Nucleus accumbens (tissue), 56 donors: ENCODE measurements around the gene PDGFA.
"Not testable (repeated sequence)": the region's sequence is repeated elsewhere in the genome, so short reads cannot be mapped to it uniquely, and the experiment has no call there.

Source experiments
- DNase-seq, 56 donors: peaks; one replicate each; lab custom pipeline; 2025; lab: John Stamatoyannopoulos, UW

PDGFA gene

DNA sequence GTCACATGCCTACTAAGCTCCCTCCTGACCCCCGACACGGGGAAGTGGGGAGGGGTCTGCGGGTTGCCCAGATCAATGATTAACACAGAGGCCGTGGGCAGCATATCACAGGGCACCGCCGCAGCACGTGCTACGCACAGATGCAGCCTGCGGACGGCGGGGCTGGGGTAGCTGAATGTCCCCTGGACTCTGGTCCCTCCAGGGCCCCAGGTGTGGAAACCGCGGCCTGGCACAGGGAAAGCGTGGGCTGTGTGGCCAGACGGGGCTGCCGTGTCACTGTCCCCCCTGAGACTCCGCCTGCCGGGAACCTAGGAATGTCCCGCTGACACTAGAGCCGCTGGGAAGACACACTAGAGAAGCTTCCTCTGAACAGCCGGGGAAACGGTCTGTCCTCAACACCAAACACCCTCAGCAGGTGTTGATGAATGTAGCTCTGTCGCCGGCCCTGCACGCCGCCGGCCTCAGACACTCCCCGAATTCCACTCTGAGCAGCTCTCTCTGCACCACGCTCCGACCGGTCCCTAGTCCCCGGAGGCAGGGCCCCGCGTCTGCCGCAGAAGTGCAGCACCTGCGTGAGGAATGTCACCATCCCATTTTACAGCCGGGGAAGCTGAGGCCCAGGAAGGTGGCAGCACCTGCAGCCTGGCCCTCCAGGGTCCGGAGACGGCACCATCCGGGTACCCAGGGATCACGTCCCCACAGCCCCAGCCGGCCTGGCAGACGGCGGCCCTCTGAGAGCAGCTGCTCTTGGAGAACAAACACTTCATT is 33.4 kb upstream of the PDGFA start:
- no peak for DNase-seq

DNA sequence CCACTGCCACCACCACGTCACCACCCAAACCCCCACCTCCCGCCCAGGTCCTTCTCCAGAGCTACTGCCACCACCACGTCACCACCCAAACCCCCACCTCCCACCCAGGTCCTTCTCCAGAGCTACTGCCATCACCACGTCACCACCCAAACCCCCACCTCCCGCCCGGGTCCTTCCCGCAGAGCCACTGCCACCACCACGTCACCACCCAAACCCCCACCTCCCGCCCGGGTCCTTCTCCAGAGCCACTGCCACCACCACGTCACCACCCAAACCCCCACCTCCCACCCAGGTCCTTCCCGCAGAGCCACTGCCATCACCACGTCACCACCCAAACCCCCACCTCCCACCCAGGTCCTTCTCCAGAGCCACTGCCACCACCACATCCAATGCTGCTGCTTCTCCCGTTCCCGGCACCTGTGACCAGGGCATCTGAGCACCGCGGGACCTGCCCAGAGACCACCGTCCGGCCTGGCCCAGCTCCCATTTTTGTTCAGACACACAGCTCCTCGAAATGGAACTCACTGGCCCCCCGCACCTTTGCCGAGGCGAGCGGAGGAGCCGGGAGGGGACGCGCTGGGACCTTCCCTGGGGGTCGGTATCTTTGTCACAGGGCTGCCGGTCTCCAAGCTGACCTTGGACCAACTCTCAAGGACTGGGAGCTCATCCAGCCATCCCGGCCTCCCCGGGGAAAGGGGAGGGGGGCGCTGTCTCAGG is 32.7 kb upstream of the PDGFA start:
- not testable (repeated sequence) for DNase-seq

DNA sequence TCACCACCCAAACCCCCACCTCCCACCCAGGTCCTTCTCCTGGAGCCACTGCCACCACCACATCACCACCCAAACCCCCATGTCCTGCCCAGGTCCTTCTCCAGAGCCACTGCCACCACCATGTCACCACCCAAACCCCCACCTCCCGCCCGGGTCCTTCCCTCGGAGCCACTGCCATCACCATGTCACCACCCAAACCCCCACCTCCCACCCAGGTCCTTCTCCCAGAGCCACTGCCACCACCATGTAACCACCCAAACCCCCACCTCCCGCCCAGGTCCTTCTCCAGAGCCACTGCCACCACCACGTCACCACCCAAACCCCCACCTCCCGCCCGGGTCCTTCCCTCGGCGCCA is 31.9 kb upstream of the PDGFA start:
- not testable (repeated sequence) for DNase-seq

DNA sequence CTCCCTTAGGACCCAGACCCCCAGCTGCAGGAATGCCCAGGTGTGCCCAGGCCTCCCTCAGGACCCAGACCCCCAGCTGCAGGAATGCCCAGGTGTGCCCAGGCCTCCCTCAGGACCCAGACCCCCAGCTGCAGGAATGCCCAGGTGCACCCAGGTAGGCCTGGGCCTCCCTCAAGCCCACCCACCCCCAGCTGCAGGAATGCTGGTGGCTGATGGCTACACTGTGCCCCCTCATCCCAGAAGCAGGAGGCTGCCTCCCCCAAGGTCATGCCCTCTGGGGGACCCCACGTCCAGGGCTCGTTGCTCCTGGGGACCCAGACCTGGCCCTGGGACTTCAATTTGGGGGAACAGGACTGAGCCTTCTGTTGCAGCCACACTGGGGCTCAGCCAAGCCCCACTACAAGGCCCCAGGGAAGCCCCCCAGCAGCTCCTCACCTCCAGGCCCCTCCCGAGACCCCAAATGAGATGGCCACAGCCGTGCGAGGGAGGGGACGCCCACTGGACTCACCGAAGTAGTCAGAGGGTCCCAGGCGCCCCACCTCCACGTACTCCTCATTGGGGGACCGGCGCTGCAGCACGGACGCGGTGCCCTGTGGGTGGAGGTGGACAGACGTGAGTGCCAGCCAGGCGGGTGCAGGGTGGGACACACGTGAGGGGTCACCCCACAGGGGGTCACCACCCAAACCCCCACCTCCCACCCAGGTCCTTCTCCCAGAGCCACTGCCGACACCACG is 31.4 kb upstream of the PDGFA start:
- DNase-seq: no peak

DNA sequence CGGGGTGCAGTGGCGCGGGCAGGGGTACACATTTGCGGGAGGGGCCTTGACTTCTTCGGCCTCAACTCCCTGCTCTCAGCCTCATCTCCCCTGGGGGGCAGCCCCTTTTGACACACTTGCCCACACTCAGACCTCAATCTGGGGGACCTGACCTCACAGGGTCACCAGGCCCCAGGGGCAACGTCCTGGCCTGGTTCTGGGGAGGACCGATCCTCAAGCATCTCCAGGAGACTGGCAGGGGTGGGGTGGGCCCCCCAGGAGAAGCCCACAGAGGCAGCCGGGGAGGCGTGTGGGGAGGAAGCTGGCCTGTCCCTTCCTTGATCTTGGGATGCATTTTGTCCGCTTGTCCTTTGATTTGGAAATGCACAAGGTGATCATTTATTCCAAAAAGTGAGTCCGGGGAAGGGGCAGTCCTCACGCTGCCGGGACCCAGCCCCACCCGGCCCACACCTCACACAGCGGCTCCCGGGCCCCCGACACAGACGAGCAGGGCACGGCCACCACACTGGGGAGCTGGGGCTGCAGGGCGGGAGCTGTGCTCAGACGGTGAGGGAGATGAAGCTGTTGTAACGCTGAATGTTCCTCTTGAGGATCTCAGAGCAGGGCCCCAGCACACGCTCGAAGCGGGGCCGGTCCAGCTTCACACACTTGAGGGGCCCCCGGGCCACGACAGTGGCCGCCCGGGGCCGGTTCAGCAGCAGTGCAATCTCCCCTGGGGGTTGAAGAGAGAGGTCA is 30.4 kb upstream of the PDGFA start:
- DNase-seq: no peak

DNA sequence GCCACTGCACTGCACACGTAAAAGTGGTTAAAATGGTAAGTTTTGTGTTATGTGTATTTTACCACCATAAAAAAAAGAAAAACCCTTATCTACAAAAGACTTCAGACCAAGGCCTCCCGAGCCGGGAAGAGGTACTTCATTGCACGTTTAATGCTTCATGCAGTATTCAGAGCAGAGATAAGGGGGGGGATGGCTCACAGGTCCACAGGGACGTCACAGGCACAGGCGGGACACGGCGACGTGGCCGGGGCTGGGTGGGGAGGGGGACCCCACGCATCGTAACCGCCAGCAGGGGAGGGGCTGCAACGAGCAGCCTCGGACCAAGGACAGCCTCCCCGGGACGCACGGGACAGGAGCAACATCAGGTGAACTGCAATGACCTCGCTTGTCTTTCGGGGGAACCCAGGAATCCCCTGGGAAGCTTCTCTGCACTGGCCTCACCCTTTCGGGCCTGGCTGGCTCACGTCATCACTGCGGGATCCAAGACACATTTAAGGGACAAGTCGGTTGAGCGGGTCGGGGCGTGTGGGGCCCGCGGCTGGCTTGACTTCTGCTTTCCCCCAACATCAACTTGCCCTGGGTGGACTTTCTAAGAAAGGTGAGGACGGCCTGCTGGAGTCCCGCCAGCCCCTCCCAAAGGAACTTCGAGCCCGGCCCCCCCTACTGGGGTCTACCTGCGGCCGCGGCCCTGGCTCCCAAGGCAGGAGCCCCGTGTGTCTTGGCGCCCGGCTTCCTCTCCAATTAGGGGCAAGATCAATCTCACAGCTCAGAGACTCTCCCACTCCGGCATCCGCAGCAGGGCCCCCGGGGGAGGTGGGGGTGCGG is 29.6 kb upstream of the PDGFA start:
- no peak for DNase-seq

DNA sequence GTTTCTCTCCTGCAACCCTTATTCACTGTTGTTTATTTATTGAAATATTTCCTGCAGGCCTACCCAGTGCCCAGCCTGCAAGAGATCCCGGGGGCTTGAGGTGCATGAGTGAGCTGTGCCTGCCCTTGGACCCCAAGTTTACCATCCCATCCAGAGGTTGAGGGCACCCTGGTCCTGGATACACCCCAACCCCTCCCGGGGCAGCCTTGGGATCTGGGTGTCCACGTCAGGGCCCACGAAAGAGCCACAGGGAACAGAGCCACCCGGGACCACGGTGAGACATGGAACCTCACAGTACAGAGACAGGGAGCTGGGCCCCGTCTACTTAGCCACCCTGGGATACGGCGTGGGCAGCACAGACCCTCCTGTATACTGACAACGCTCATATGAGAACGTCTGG is 28.8 kb upstream of the PDGFA start:
- DNase-seq: no peak

DNA sequence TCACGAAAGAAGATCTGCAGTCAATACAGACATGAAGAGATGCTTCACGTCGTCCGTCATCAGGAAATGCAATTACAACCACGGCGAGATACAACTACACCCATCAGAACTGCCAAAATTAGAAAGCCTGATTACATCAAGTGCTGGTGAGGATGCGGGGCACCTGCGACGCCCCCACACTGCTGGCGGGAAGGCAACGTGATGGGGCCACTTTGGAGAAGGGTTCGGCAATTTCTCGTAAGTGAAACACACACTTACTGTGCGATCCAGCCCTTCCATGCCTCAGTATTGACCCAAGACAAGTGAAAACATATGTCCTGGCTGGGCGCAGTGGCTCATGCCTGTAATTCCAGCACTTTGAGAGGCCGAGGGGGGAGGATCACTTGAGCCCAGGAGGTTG is 25.8 kb upstream of the PDGFA start:
- no peak for DNase-seq

DNA sequence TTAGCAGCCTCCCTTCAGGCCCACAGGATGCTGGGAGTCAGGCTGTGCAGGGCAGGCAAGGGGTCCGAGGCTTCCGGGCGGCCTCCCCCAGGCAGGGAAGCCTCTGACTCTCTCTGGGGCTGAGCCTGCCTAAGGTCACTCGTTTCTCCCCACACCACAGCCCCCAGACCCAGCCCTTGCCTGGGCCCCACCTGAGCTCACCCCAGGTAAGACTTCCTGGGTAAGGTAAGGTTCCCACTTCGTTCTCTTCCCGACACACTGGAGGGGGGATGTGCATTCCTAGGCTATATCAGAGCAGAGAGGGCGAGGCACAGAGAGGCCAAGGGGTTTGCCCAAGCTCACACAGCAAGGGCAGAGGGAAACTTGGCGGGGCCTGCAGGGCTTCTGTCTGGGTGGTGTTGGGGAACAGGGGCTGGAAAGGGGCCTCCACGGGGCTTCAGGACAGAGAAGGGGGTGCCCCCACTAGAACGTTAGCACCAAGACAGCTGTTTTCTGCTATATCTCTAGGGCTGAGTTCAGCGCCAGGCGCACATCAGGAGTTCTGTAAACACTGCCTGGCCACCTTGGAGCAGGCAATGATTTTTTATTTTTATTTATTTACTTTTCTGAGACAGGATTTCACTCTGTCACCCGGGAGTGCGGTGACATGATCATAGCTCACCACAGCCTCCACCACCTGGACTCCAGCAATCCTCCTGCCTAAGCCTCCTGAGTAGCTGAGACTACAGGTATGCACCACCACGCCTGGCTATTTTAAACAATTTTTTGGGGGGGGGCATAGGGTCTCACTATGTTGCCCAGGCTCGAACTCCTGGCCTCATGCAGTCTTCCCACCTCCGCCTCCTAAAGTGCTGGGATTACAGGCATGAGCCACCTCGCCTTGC is 24.9 kb upstream of the PDGFA start:
- no peak for DNase-seq

DNA sequence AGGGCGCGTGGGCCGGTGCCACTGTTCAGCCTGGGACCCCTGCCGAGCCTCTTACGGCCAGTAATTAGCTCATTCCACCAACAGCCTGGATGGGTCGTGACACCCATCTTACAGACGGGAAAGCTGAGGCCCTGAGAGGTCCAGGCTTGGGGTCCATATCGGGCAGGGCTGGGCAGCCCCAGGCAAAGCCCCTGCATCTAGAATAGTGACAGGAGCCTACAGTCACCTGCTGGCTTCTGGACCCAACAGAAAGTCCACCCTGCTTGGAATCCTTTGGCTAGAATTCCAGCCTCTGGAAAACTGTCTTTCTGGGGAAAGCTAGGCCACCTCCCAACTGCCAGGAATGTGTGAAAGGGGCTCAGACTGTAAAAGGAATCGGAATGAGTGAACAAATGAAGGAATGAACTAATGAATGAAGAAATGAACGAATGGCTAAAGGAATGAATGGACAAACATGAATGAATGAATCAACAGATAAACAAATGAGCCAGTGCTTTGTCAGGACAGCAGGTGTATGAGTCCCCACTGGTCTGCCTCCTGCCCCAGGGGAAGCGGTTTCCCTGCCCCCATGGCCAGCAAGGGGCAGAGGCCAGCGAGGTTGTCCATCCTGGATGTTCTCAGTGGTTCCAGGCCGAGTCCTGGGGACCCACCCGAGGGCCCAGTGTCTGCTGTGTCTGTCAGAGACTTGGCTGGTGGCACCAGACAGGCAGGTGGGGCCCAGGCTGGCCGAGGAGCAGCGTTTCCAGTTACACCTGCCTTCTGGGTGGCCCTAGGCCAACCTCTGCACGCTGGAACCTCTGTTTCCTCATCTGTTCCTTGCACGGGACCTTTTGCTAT is 24.1 kb upstream of the PDGFA start:
- no peak for DNase-seq

DNA sequence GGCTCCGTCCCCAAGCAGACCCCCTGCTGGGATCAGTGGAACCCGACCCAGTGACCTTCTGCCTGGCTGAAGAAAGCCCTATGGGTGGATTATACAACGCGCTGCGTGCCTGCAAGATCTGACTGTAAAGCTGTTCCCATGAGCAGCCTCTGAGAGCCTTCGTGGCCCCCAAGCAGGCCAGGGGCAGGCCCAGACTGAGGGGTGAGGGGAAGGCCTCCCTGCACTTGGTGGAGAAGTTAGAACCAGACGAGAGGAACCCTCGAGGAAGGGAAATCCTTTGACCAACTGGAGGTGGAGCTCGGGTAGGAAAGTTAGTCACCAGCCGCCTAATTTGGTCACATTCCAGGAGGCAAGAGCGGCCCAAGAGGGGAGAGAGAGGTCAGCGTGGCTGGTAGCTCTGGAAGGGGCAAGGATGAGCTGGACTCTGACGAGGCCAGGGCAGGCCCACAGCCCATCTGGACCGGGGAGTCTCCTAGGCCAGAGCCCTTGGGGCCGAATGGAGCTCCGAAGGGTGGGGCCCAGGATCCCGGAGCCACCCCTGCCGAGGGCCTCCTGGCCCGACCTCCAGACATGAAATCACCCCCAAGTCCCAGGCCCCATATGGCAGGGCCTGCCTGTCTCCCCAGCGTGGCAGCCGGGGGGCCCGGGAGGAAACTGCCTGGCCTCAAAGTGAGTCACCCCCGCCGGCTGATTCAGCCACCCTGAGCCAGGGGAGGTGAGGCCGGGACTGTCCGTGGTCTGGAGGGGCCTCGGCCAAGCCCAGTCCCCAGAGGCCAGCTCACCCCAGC is 23.3 kb upstream of the PDGFA start:
- DNase-seq: no peak

DNA sequence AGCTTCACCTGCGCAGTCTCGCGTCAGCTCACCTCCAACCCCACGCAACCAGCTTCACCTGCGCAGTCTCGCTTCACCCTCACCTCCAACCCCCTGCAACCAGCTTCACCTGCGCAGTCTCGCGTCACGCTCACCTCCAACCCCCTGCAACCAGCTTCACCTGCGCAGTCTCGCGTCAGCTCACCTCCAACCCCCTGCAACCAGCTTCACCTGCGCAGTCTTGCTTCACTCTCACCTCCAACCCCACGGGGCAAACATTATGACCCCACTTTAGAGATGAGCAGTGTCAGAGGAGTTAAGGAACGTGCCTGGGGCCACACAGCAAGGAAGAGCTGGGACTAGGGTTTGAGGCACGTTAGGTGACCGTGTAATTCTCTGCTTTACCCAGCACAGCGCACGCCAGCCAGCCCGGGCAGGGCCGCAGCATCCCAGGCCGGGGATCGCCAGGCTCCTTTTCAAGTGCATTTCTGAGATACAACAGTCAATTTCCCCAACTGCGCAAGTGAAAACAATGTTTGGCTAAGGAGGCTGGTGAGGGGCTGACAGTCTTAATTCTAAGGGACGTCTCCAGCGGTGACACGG is 22.6 kb upstream of the PDGFA start:
- DNase-seq: no peak

DNA sequence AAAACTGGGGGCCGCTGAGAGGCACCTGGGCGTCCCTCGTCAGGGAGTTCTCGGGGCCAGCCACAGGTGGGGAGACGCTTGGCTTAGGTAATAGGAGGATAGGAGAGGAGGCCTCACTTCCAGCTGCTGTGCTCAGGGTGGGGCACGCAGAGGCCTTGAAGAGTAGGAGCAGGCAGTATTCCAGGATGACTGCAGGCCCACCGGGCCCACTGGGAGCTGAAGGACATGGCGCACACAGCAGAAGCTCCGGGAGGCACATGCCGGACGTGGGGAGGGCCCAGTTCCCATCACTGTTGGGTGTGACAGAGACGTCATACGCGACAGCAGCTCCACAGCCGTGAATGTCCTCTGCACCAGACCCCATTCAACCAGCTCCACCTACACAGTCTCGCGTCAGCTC is 22.0 kb upstream of the PDGFA start:
- DNase-seq: no peak

DNA sequence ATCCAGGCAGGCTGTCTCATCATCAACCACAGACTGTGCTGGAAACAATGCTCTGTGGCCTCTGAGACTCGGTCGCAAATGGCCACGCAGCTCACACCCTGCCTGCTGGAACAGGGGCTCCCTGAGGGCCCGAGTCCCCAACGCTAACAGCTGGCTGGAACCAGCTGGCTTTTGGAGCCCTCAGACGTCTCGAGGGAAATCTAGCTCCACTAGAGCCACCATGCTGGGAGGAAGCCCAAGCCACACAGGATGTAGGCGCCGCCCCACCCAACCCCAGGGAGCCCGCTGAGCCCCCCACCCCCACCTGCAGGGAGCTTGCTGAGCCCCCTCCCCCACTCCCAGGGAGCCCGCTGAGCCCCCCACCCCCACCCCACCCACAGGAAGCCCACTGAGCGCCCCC is 21.4 kb upstream of the PDGFA start:
- DNase-seq: no peak

DNA sequence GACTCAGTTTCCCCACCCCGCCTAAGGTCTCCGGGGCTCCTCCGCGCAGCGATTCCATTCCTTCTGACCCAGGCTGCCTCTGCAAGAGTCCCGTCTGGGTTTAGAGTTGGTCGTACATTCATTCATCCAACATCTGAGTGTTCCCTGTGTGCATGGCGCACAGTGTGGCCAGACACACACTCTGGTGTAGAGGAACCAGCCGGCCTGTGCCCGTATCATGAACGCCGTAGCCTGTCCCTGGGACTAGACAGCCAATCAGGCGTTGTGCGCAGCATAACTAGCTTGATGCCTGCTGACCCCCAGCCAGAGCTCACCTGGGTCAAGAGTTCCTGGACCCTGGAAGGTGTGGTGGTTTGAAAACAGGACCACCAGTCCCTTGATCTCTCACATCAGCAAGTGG is 20.9 kb upstream of the PDGFA start:
- no peak for DNase-seq

DNA sequence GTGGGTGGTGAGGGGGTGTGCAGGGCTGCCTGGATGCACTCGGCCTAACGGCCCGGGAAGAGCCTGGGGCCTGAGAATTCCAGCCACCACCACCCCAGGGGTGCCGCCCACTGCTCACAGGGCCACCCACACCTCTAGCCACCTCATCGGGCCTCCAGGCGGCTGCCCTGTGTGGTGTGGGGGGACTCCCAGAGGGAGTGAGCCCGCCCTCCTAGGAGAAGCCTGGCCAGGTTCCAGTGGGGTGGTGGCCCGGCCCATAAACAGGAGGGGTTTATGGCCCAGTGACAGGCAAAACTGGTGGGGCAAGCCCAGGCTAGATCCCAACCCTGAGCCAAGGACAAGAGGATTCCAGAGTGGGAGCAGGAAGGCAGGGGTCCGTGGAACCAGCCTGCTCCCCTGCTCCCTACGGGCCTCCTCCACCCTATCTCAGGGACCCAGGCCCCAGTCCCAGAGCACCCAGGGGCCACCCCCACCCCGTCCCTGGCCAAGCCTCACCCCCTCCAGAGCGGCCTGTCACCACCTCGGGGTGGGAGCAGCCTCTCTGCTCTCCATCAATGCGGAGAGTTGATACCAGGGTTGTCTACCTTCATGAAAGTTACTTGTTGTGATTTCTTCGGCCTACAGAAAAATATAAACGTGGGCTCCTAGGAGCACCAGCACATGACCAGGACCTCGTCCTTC is 20.2 kb upstream of the PDGFA start:
- DNase-seq: no peak
